SK-N-SH (cell line): ENCODE results near the gene CAPZA2. TPM values are rescaled to one million over a fixed set of nuclear protein-coding genes. Genes with fewer than 3 reads are reported as not detected.
A peak's percentile ranks its signal among the peaks of the same experiment; 100 is the strongest.

Experiments used
- CTCF ChIA-PET: fragments of 300-600, 350-600 bp; formaldehyde crosslinking; extraction: SDS; loops from one replicate; lab custom pipeline; 2021; lab: Yijun Ruan, JAX
- POLR2A ChIA-PET: fragments of 350-600 bp; sonication (Branson Sonifier 250); formaldehyde crosslinking; extraction: SDS; loops from one replicate; lab custom pipeline; 2020; ENCODE audit warnings: antibody characterized with exemption, inconsistent platforms; lab: Yijun Ruan, JAX
- DNase-seq: peaks from one replicate; pipeline ENCODE4 v3.0.0; 2012
- H2AFZ ChIP-seq: fragments of 200-600 bp; sonication (generic); 2 replicates; pipeline ENCODE4 v1.8.1; 2016; ENCODE audit warnings: antibody characterized with exemption, mild to moderate bottlenecking, low read depth
- H3F3A ChIP-seq: fragments of 200-600 bp; sonication (generic); replicated peaks from 2 replicates; pipeline ENCODE3; 2016; ENCODE audit warnings: antibody characterized with exemption, mild to moderate bottlenecking; ENCODE audit not compliant: insufficient read depth
- H3K27ac ChIP-seq, 2 experiments: fragments of 200-500 bp in 1 of 2; fragments of 200-600 bp in 1 of 2; sonication (Bioruptor generic) in 1 of 2; sonication (generic), shearing (Covaris generic) in 1 of 2; 2 replicates each; pipeline versions ENCODE4 v1.5.1 to v1.6.1; 2014 to 2016; ENCODE audit warnings: low read depth in 2 of 2, inconsistent platforms in 1 of 2, low read length in 1 of 2, mild to moderate bottlenecking in 1 of 2, mixed read lengths in 1 of 2
- H3K27me3 ChIP-seq: fragments of 200-600 bp; sonication (generic), shearing (Covaris generic); 2 replicates; pipeline ENCODE4 v1.6.1; 2016; ENCODE audit warnings: mixed run types; ENCODE audit not compliant: insufficient read depth
- H3K36me3 ChIP-seq, 2 experiments: fragments of 200-500 bp in 1 of 2; fragments of 200-600 bp in 1 of 2; sonication (Bioruptor generic) in 1 of 2; sonication (generic) in 1 of 2; replicated peaks in 1 of 2; 2 replicates each; pipeline versions ENCODE3 to v1.5.1; 2014 to 2016; ENCODE audit warnings: low read length in 1 of 2, mild to moderate bottlenecking in 1 of 2; ENCODE audit not compliant: insufficient read depth in 2 of 2, control insufficient read depth in 1 of 2
- H3K4me1 ChIP-seq, 2 experiments: fragments of 200-500 bp in 1 of 2; fragments of 200-600 bp in 1 of 2; sonication (Bioruptor generic) in 1 of 2; sonication (generic), shearing (Covaris generic) in 1 of 2; 2 replicates each; pipeline versions ENCODE4 v1.5.1 to v1.6.1; 2014 to 2016; ENCODE audit warnings: low read depth in 1 of 2, low read length in 1 of 2, mixed run types in 1 of 2; ENCODE audit not compliant: insufficient read depth in 2 of 2, control insufficient read depth in 1 of 2
- H3K4me2 ChIP-seq: fragments of 200-600 bp; sonication (generic), shearing (Covaris generic); 2 replicates; pipeline ENCODE4 v1.6.1; 2017; ENCODE audit warnings: mixed run types
- H3K4me3 ChIP-seq, 2 experiments: fragments of 200-500 bp in 1 of 2; fragments of 200-600 bp in 1 of 2; sonication (Bioruptor generic) in 1 of 2; sonication (generic), shearing (Covaris generic) in 1 of 2; 2 replicates each; pipeline versions ENCODE4 v1.5.1 to v1.8.1; 2014 to 2016; ENCODE audit warnings: low read depth in 2 of 2, inconsistent platforms in 1 of 2, low read length in 1 of 2, mild to moderate bottlenecking in 1 of 2, mixed read lengths in 1 of 2, moderate library complexity in 1 of 2
- H3K79me2 ChIP-seq: fragments of 200-600 bp; sonication (generic); 2 replicates; pipeline ENCODE4 v1.8.1; 2017; ENCODE audit warnings: mild to moderate bottlenecking; ENCODE audit not compliant: insufficient read depth
- H3K9ac ChIP-seq: fragments of 200-600 bp; sonication (generic); 2 replicates; pipeline ENCODE4 v1.6.1; 2017; ENCODE audit warnings: mixed run types
- H3K9me2 ChIP-seq: fragments of 200-600 bp; sonication (generic); 2 replicates; pipeline ENCODE4 v1.6.1; 2017; ENCODE audit warnings: mixed run types
- H3K9me3 ChIP-seq: fragments of 200-600 bp; sonication (generic); 2 replicates; pipeline ENCODE4 v1.6.1; 2017; ENCODE audit warnings: mixed run types, mild to moderate bottlenecking, moderate library complexity
- H4K20me1 ChIP-seq: fragments of 200-600 bp; sonication (generic); 2 replicates; pipeline ENCODE4 v1.6.1; 2017; ENCODE audit warnings: mild to moderate bottlenecking, mixed run types; ENCODE audit not compliant: insufficient read depth
- CTCF ChIP-seq: fragments of 200-600 bp; sonication (generic); IDR thresholded peaks from 2 replicates; pipeline ENCODE4 v1.6.1; 2017; ENCODE audit warnings: antibody characterized with exemption, mild to moderate bottlenecking, moderate library complexity
- EP300 ChIP-seq, 2 experiments: IDR thresholded peaks; 2 replicates each; pipeline versions ENCODE4 v1.4.0 to v1.6.1; 2012; ENCODE audit warnings: borderline replicate concordance in 1 of 2, low read depth in 1 of 2, low read length in 1 of 2
- EZH2phosphoT487 ChIP-seq: fragments of 200-600 bp; sonication (generic); IDR thresholded peaks from 2 replicates; pipeline ENCODE4 v1.6.1; 2017; ENCODE audit warnings: low read depth, mixed run types, mild to moderate bottlenecking, antibody characterized with exemption, moderate library complexity, borderline replicate concordance
- FOSL2 ChIP-seq: IDR thresholded peaks from 2 replicates; pipeline ENCODE4 v1.4.0; 2012; ENCODE audit warnings: low read depth, mild to moderate bottlenecking, moderate library complexity, borderline replicate concordance
- FOXM1 ChIP-seq: IDR thresholded peaks from 2 replicates; pipeline ENCODE4 v1.4.0; 2012; ENCODE audit warnings: low read depth, mild to moderate bottlenecking
- JUND ChIP-seq: IDR thresholded peaks from 2 replicates; pipeline ENCODE4 v1.4.0; 2012
- MXI1 ChIP-seq: IDR thresholded peaks from 2 replicates; pipeline ENCODE4 v1.6.1; 2012; ENCODE audit warnings: mild to moderate bottlenecking, low read depth, low read length, improper control_type of control experiment
- NRF1 ChIP-seq: IDR thresholded peaks from 2 replicates; pipeline ENCODE4 v1.6.1; 2012; ENCODE audit warnings: low read depth, mild to moderate bottlenecking, low read length
- PBX3 ChIP-seq: IDR thresholded peaks from 2 replicates; pipeline ENCODE4; 2012
- REST ChIP-seq: IDR thresholded peaks from 2 replicates; pipeline ENCODE4 v1.6.1; 2012; ENCODE audit warnings: mild to moderate bottlenecking, low read depth, low read length, moderate library complexity
- RXRA ChIP-seq: IDR thresholded peaks from 2 replicates; pipeline ENCODE4 v1.4.0; 2012; ENCODE audit warnings: low read depth, mild to moderate bottlenecking, borderline replicate concordance
- SMC3 ChIP-seq: IDR thresholded peaks from 2 replicates; pipeline ENCODE4 v1.6.1; 2012; ENCODE audit warnings: low read depth, low read length, improper control_type of control experiment
- TAF1 ChIP-seq: IDR thresholded peaks from 2 replicates; pipeline ENCODE4 v1.6.1; 2012; ENCODE audit warnings: low read depth, mild to moderate bottlenecking, low read length, moderate library complexity, borderline replicate concordance
- TCF12 ChIP-seq: IDR thresholded peaks from 2 replicates; pipeline ENCODE4 v1.4.0; 2012
- USF1 ChIP-seq: IDR thresholded peaks from 2 replicates; pipeline ENCODE4 v1.4.0; 2012; ENCODE audit warnings: low read depth, borderline replicate concordance
- USF2 ChIP-seq: fragments of 150-350 bp; IDR thresholded peaks from 2 replicates; pipeline ENCODE4 v1.6.1; 2017; ENCODE audit warnings: antibody characterized with exemption, low read length, low read depth, borderline replicate concordance
- YY1 ChIP-seq: IDR thresholded peaks from 2 replicates; pipeline ENCODE4 v1.4.0; 2012; ENCODE audit warnings: low read depth, mild to moderate bottlenecking
- WGBS: methylation state at CpG from one replicate; pipeline ENCODE4 v1.1.6; 2017; ENCODE audit warnings: low lambda C conversion rate; 5-methylcytosine and 5-hydroxymethylcytosine counted together
- polyA plus RNA-seq, 3 experiments: library from polyadenylated mRNA; depleted of rRNA; stranded (reverse); fragments of >200 nt; gene quantifications; 2 replicates each; pipeline ENCODE4 v1.2.3, GENCODE V29; 2012

CAPZA2 gene
- polyA plus RNA-seq, 1 of the 3 experiments (the other 2 are of a cell fraction): 44.6 TPM

GRCh38 chr7:116952635-116953371 is 90.4 kb downstream of the CAPZA2 start (continued):
- no peak for TF ChIP-seq CTCF
- peak; percentile 40; the same call in 1 of the 2 replicates for TF ChIP-seq USF2
- no peak for TF ChIP-seq NRF1
- 0 out of 2 replicates have a peak, but pooled peaks have one; percentile 41 for TF ChIP-seq PBX3

- no peaks in the 10 kb centered on the region for H4K20me1 ChIP-seq
- peak within 1 kb of the TSS; percentile 85 to 91 for H3K4me3 ChIP-seq
- H3K36me3 ChIP-seq: peaks cover 0 to 3% of the 10 kb centered on the region in 2 experiments
- H3K4me2 ChIP-seq: peak within 1 kb of the TSS; percentile 83
- WGBS: 3% methylated on average over 61 of the region's 77 CpGs
- H3F3A ChIP-seq: peaks cover 8% of the 10 kb centered on the region
- H3K9me2 ChIP-seq: no peaks in the 10 kb centered on the region
- no peaks in the 10 kb centered on the region for H3K9me3 ChIP-seq
- peak; percentile 92 for DNase-seq
- H3K27me3 ChIP-seq: no peaks in the 10 kb centered on the region
- CTCF ChIA-PET: interaction anchor here (0.8 to 3.0 kb wide), 8 partner anchors 19 to 181 kb away, joined by 3 to 18 read pairs (median 5); no protein-coding TSS in a partner anchor
- POLR2A ChIA-PET: interaction anchor here (0.6 to 1.5 kb wide), 4 partner anchors 9 to 91 kb away, joined by 3 to 4 read pairs (median 3); partner anchors contain the start of gene CAPZA2
- H3K27ac ChIP-seq: peak within 1 kb of the TSS; percentile 97
- peak within 1 kb of the TSS; percentile 93 for H2AFZ ChIP-seq
- peaks cover 43% of the 10 kb centered on the region for H3K79me2 ChIP-seq
- peaks cover 19 to 23% of the 10 kb centered on the region in 2 experiments; a peak in 3 of 4 replicates for H3K4me1 ChIP-seq
- H3K9ac ChIP-seq: peak within 1 kb of the TSS; percentile 97
- TF ChIP-seq TAF1 (peak; percentile 83), JUND (no peak; the same call in 1 of the 2 replicates), FOSL2 (no peak; the same call in 1 of the 2 replicates), REST (peak; percentile 25; the same call in 1 of the 2 replicates), SMC3 (no peak), USF2 (no peak), EZH2phosphoT487 (no peak), MXI1 (peak; percentile 19; the same call in 1 of the 2 replicates), FOXM1 (no peak), PBX3 (no peak), EP300 (IDR thresholded peaks at IDR 0.05; ENCODE audit: borderline replicate concordance in 1 of 2, low read depth in 1 of 2, low read length in 1 of 2) (0 out of 4 replicates have a peak, but pooled peaks of 1 of the 2 experiments have one; percentile 26), RXRA (no peak), TCF12 (no peak), USF1 (no peak), YY1 (peak; percentile 80)
These were observed 91.1 kb downstream of the CAPZA2 start, which contains the start of gene ST7 for GRCh38 chr7:116953372-116953905. TSS of gene ST7 (plus strand) at chr7:116953501. CDS start at chr7:116953541, 40 bp downstream.
